HEK293 (cell line): ENCODE data around the gene GID8.
A peak's percentile ranks its signal among the peaks of the same experiment; 100 is the strongest.

Experiments
- CTCF ChIA-PET: fragments of 350-600 bp; formaldehyde crosslinking; extraction: SDS; loops from one replicate; lab custom pipeline; 2021; ENCODE audit warnings: antibody characterized with exemption; lab: Yijun Ruan, JAX
- POLR2A ChIA-PET: fragments of 300-600 bp; formaldehyde crosslinking; extraction: SDS; loops from one replicate; lab custom pipeline; 2020; ENCODE audit warnings: antibody characterized with exemption, inconsistent platforms; lab: Yijun Ruan, JAX
- H3K27ac ChIP-seq: fragments of 200-500 bp; sonication (Bioruptor generic); 2 replicates; pipeline ENCODE4 v1.5.1; 2014; ENCODE audit warnings: low read depth, low read length, control low read depth, inconsistent platforms; ENCODE audit errors: extremely low read depth
- H3K36me3 ChIP-seq, 2 experiments: fragments of 200-500 bp in 1 of 2; sonication (Bioruptor generic) in 1 of 2; 1 replicate in 1 of 2; 2 replicates in 1 of 2; pipeline ENCODE4 v1.5.1; 2014 to 2017; ENCODE audit warnings: inconsistent platforms in 2 of 2, low read length in 2 of 2; ENCODE audit not compliant: control insufficient read depth in 2 of 2, insufficient read depth in 1 of 2
- H3K4me1 ChIP-seq: fragments of 200-500 bp; sonication (Bioruptor generic); 2 replicates; pipeline ENCODE4 v1.5.1; 2014; ENCODE audit warnings: mild to moderate bottlenecking, low read length, inconsistent platforms; ENCODE audit not compliant: control insufficient read depth, insufficient read depth
- H3K4me3 ChIP-seq: 2 replicates; pipeline ENCODE4 v1.5.1; 2011; ENCODE audit warnings: low read depth, mild to moderate bottlenecking, control low read depth, low read length, moderate library complexity
- H3K9me3 ChIP-seq: fragments of 200-500 bp; sonication (Bioruptor generic); 2 replicates; pipeline ENCODE4 v1.5.1; 2014; ENCODE audit warnings: low read depth, low read length, inconsistent platforms; ENCODE audit not compliant: control insufficient read depth, insufficient read depth
- GFI1B ChIP-seq: fragments of 450-650 bp; formaldehyde crosslinking; IDR thresholded peaks from 2 replicates; pipeline ENCODE4 v1.5.1; 2016; ENCODE audit warnings: missing biosample characterization, missing genetic modification characterization
- HIC1 ChIP-seq: fragments of 450-650 bp; formaldehyde crosslinking; IDR thresholded peaks from 2 replicates; pipeline ENCODE4 v1.5.1; 2016; ENCODE audit warnings: missing biosample characterization, missing genetic modification characterization
- PRDM1 ChIP-seq: fragments of 450-650 bp; formaldehyde crosslinking; IDR thresholded peaks from 2 replicates; pipeline ENCODE4; 2016; ENCODE audit warnings: missing biosample characterization, missing genetic modification characterization
- SCRT2 ChIP-seq: fragments of 450-650 bp; formaldehyde crosslinking; IDR thresholded peaks from 2 replicates; pipeline ENCODE4 v1.5.1; 2016; ENCODE audit warnings: missing biosample characterization, missing genetic modification characterization
- SETDB1 ChIP-seq: IDR thresholded peaks from one replicate; pipeline ENCODE4 v1.6.1; 2017; ENCODE audit warnings: mild to moderate bottlenecking, low read length, moderate library complexity, mixed read lengths; ENCODE audit not compliant: insufficient read length
- TRIM28 ChIP-seq: IDR thresholded peaks from 2 replicates; pipeline ENCODE4 v1.6.1; 2011; ENCODE audit warnings: low read length, control low read depth, borderline replicate concordance
- YY1 ChIP-seq: fragments of 450-650 bp; formaldehyde crosslinking; IDR thresholded peaks from 2 replicates; pipeline ENCODE4 v1.5.1; 2018; ENCODE audit warnings: missing biosample characterization, missing genetic modification characterization
- YY2 ChIP-seq: fragments of 450-650 bp; formaldehyde crosslinking; IDR thresholded peaks from 2 replicates; pipeline ENCODE4 v1.5.1; 2016; ENCODE audit warnings: missing biosample characterization, missing genetic modification characterization
- ZBTB1 ChIP-seq: fragments of 450-650 bp; formaldehyde crosslinking; IDR thresholded peaks from 2 replicates; pipeline ENCODE4 v1.5.1; 2016; ENCODE audit warnings: missing biosample characterization, missing genetic modification characterization
- ZBTB10 ChIP-seq: fragments of 450-650 bp; formaldehyde crosslinking; IDR thresholded peaks from 2 replicates; pipeline ENCODE4 v1.5.1; 2016; ENCODE audit warnings: missing biosample characterization, missing genetic modification characterization
- ZNF211 ChIP-seq: fragments of 450-650 bp; formaldehyde crosslinking; IDR thresholded peaks from 2 replicates; pipeline ENCODE4 v1.5.1; 2016; ENCODE audit warnings: low read depth, missing biosample characterization, missing genetic modification characterization
- ZNF214 ChIP-seq: fragments of 450-650 bp; formaldehyde crosslinking; IDR thresholded peaks from 2 replicates; pipeline ENCODE4 v1.5.1; 2017; ENCODE audit warnings: missing biosample characterization, mild to moderate bottlenecking, missing genetic modification characterization, borderline replicate concordance
- ZNF37A ChIP-seq: fragments of 450-650 bp; IDR thresholded peaks from 2 replicates; pipeline ENCODE4 v1.5.1; 2018; ENCODE audit warnings: missing biosample characterization, missing genetic modification characterization
- ZNF423 ChIP-seq: fragments of 450-650 bp; formaldehyde crosslinking; IDR thresholded peaks from 2 replicates; pipeline ENCODE4 v1.5.1; 2016; ENCODE audit warnings: missing biosample characterization, missing genetic modification characterization
- ZNF521 ChIP-seq: fragments of 450-650 bp; formaldehyde crosslinking; IDR thresholded peaks from 2 replicates; pipeline ENCODE4 v1.5.1; 2017; ENCODE audit warnings: missing biosample characterization, mild to moderate bottlenecking, missing genetic modification characterization
- ZNF571 ChIP-seq: fragments of 450-650 bp; formaldehyde crosslinking; IDR thresholded peaks from 2 replicates; pipeline ENCODE4 v1.5.0; 2017; ENCODE audit warnings: missing biosample characterization, missing genetic modification characterization
- ZNF747 ChIP-seq: fragments of 450-650 bp; formaldehyde crosslinking; IDR thresholded peaks from 2 replicates; pipeline ENCODE4 v1.5.1; 2016; ENCODE audit warnings: missing biosample characterization, missing genetic modification characterization
- ZNF768 ChIP-seq: fragments of 450-650 bp; formaldehyde crosslinking; IDR thresholded peaks from 2 replicates; pipeline ENCODE4 v1.5.1; 2018; ENCODE audit warnings: missing biosample characterization, mild to moderate bottlenecking, missing genetic modification characterization
- TF ChIP-seq, protein P1 (sequence below): fragments of 450-650 bp; formaldehyde crosslinking; IDR thresholded peaks from 2 replicates; pipeline ENCODE4 v1.5.1; 2016; ENCODE audit warnings: missing biosample characterization, missing genetic modification characterization
- TF ChIP-seq, protein P2 (sequence below): fragments of 450-650 bp; formaldehyde crosslinking; conservative IDR thresholded peaks from 2 replicates; pipeline ENCODE4 v1.5.1; 2016; ENCODE audit warnings: low read depth, missing biosample characterization, missing genetic modification characterization

Gene GID8

DNA sequence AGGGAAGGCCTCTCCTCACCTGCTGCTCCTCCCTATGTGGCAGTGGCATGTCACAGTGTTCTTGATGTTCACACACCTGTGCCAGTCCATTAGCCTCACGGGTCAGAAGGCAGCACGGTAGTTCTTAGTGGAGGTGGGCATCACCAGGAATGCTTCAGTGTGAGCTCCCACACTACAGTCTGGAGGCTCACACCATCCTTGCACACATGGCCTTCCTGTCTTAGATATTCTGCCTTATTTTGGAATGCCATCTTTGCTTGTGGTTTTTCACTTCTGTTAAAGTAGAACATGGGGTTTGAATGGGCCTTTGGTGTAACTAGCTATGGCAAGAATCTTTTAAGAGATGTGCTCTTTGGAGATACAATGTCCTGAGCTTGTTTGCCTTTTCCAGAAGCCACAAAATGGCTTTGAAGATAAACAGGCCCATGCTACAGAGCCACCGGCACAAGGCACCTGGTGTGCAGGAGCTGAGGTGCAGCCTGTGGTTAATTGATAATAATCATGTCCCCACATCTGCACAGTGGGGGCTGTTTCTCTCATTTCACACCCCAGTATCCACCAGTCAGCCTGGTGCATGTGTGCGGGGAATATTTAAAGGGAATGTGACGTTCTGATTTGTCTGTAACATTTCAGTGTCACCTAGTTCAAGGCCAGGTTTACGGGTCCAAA, 11.3 kb downstream of the GID8 start:
- Histone ChIP-seq H3K27ac (no peak overlapping the region), H3K4me3 (no peak overlapping the region)
- TF ChIP-seq SCRT2 (tag by site-specific recombination) (0 out of 2 replicates have a peak, but pooled peaks have one; percentile 14), YY2 (tag by site-specific recombination) (no peak), ZNF747 (tag by site-specific recombination) (no peak)
- TF ChIP-seq, all 188 proteins: peak for 1
- no peaks in the 10 kb centered on the region for H3K4me1 ChIP-seq
- H3K9me3 ChIP-seq: no peaks in the 10 kb centered on the region
- POLR2A ChIA-PET: interaction anchor here (0.8 to 1.2 kb wide), 2 partner anchors 10 to 11 kb away, joined by 3 read pairs; partner anchors contain the start of gene GID8
- CTCF ChIA-PET: interaction anchor here (0.6 to 1.3 kb wide), 2 partner anchors 12 to 360 kb away, joined by 3 to 4 read pairs; no protein-coding TSS in a partner anchor
- H3K36me3 ChIP-seq: peaks cover 0 to 63% of the 10 kb centered on the region in 2 experiments; a peak in 1 of 3 replicates

- ChIA-PET CTCF (interaction anchor here (0.6 to 1.3 kb wide), 2 partner anchors 13 to 359 kb away, joined by 3 to 4 read pairs; no protein-coding TSS in a partner anchor), POLR2A (no interaction called here)
- Histone ChIP-seq H3K9me3 (no peaks in the 10 kb centered on the region), H3K36me3 (peaks cover 0 to 57% of the 10 kb centered on the region in 2 experiments; a peak in 1 of 3 replicates), H3K4me3 (no peak overlapping the region), H3K4me1 (no peaks in the 10 kb centered on the region), H3K27ac (no peak overlapping the region)
- TF ChIP-seq ZNF214: no peak
- no peak for TF ChIP-seq YY1 (tag by site-specific recombination)
- no peak for TF ChIP-seq ZNF768 (tag by site-specific recombination)
- TF ChIP-seq ZBTB10 (tag by site-specific recombination): no peak
- no peak for TF ChIP-seq GFI1B (tag by site-specific recombination)
- TF ChIP-seq, protein P1, sequence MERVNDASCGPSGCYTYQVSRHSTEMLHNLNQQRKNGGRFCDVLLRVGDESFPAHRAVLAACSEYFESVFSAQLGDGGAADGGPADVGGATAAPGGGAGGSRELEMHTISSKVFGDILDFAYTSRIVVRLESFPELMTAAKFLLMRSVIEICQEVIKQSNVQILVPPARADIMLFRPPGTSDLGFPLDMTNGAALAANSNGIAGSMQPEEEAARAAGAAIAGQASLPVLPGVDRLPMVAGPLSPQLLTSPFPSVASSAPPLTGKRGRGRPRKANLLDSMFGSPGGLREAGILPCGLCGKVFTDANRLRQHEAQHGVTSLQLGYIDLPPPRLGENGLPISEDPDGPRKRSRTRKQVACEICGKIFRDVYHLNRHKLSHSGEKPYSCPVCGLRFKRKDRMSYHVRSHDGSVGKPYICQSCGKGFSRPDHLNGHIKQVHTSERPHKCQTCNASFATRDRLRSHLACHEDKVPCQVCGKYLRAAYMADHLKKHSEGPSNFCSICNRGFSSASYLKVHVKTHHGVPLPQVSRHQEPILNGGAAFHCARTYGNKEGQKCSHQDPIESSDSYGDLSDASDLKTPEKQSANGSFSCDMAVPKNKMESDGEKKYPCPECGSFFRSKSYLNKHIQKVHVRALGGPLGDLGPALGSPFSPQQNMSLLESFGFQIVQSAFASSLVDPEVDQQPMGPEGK (tag by site-specific recombination): no peak
- TF ChIP-seq TRIM28: no peak
- no peak for TF ChIP-seq PRDM1 (tag by site-specific recombination)
- no peak for TF ChIP-seq ZNF521 (tag by site-specific recombination)
- no peak for TF ChIP-seq ZNF211 (tag by site-specific recombination)
- no peak for TF ChIP-seq ZNF37A (tag by site-specific recombination)
- no peak for TF ChIP-seq ZNF571 (tag by site-specific recombination)
- TF ChIP-seq ZBTB1 (tag by site-specific recombination): no peak
- TF ChIP-seq, protein P2, sequence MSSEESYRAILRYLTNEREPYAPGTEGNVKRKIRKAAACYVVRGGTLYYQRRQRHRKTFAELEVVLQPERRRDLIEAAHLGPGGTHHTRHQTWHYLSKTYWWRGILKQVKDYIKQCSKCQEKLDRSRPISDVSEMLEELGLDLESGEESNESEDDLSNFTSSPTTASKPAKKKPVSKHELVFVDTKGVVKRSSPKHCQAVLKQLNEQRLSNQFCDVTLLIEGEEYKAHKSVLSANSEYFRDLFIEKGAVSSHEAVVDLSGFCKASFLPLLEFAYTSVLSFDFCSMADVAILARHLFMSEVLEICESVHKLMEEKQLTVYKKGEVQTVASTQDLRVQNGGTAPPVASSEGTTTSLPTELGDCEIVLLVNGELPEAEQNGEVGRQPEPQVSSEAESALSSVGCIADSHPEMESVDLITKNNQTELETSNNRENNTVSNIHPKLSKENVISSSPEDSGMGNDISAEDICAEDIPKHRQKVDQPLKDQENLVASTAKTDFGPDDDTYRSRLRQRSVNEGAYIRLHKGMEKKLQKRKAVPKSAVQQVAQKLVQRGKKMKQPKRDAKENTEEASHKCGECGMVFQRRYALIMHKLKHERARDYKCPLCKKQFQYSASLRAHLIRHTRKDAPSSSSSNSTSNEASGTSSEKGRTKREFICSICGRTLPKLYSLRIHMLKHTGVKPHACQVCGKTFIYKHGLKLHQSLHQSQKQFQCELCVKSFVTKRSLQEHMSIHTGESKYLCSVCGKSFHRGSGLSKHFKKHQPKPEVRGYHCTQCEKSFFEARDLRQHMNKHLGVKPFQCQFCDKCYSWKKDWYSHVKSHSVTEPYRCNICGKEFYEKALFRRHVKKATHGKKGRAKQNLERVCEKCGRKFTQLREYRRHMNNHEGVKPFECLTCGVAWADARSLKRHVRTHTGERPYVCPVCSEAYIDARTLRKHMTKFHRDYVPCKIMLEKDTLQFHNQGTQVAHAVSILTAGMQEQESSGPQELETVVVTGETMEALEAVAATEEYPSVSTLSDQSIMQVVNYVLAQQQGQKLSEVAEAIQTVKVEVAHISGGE: no peak
- TF ChIP-seq ZNF423 (tag by site-specific recombination): no peak
- no peak for TF ChIP-seq HIC1 (tag by site-specific recombination)
- TF ChIP-seq SETDB1: no peak
These were observed 12.0 kb downstream of the GID8 start for GRCh38 chr20:62949962-62950361.
